ENCODE data around the gene DIDO1. TPM values are rescaled to one million over a fixed set of nuclear protein-coding genes. Genes with fewer than 3 reads are reported as not detected.

Gene DIDO1
- total and polyA plus RNA-seq, 2 of the 13 experiments (the other 11 are each of a cell fraction or from before 2014, with no cell fraction given): 75.0 to 75.1 TPM

- TF ChIP-seq KLF16 (CRISPR knock-in tag; IDR thresholded peaks at IDR 0.05): peak in 1 of 2 experiments; percentile 96; a peak in 3 of 4 replicates
- TF ChIP-seq MZF1 (CRISPR knock-in tag; IDR thresholded peaks at IDR 0.05; ENCODE audit: borderline replicate concordance): no peak
- TF ChIP-seq ZSCAN30 (CRISPR knock-in tag; IDR thresholded peaks at IDR 0.05): peak; percentile 95
- TF ChIP-seq POLR2AphosphoS2 (IDR thresholded peaks at IDR 0.05; ENCODE audit: low read depth, low read length): no peak
- no peak for TF ChIP-seq SRSF1 (optimal IDR thresholded peaks at IDR 0.05; ENCODE audit: low read depth, low read length)
- TF ChIP-seq NAIF1 (CRISPR knock-in tag; IDR thresholded peaks at IDR 0.05; ENCODE audit: borderline replicate concordance): peak; percentile 74; the same call in 1 of the 2 replicates
- TF ChIP-seq THAP8 (CRISPR knock-in tag; IDR thresholded peaks at IDR 0.05; ENCODE audit: borderline replicate concordance): no peak
- no peak for TF ChIP-seq HMGA1 (CRISPR knock-in tag; conservative IDR thresholded peaks at IDR 0.05)
- TF ChIP-seq SP1 (IDR thresholded peaks at IDR 0.05): no peak
- peak; percentile 59 for TF ChIP-seq SP1 (CRISPR knock-in tag; IDR thresholded peaks at IDR 0.05)
- TF ChIP-seq SALL2 (CRISPR knock-in tag; IDR thresholded peaks at IDR 0.05): 0 out of 2 replicates have a peak, but pooled peaks have one; percentile 83
- TF ChIP-seq ZNF337 (CRISPR knock-in tag; IDR thresholded peaks at IDR 0.05; ENCODE audit: borderline replicate concordance, low read depth): no peak; the same call in 1 of the 2 replicates
- TF ChIP-seq NR1H2 (CRISPR knock-in tag; IDR thresholded peaks at IDR 0.05; ENCODE audit: borderline replicate concordance, low read depth): peak; percentile 65; the same call in 1 of the 2 replicates
- peak; percentile 93; the same call in 1 of the 2 replicates for TF ChIP-seq MXD4 (CRISPR knock-in tag; IDR thresholded peaks at IDR 0.05)
- TF ChIP-seq AHR (CRISPR knock-in tag; IDR thresholded peaks at IDR 0.05): peak; percentile 91; the same call in 1 of the 2 replicates
- TF ChIP-seq ATF2 (CRISPR knock-in tag; IDR thresholded peaks at IDR 0.05): peak; percentile 96
- TF ChIP-seq ZNF780A (CRISPR knock-in tag; IDR thresholded peaks at IDR 0.05): no peak
- no peak; the same call in 1 of the 2 replicates for TF ChIP-seq NFKB2 (CRISPR knock-in tag; IDR thresholded peaks at IDR 0.05; ENCODE audit: borderline replicate concordance)
- TF ChIP-seq ZNF367 (CRISPR knock-in tag; IDR thresholded peaks at IDR 0.05; ENCODE audit: borderline replicate concordance): no peak
- TF ChIP-seq TFDP2 (CRISPR knock-in tag; IDR thresholded peaks at IDR 0.05): peak; percentile 44
- peak; percentile 55; the same call in 1 of the 2 replicates for TF ChIP-seq ZNF12 (CRISPR knock-in tag; IDR thresholded peaks at IDR 0.05)
- no peak for TF ChIP-seq GPBP1L1 (CRISPR knock-in tag; IDR thresholded peaks at IDR 0.05)
- peak; percentile 89 for TF ChIP-seq GFI1 (CRISPR knock-in tag; IDR thresholded peaks at IDR 0.05; ENCODE audit: borderline replicate concordance)
- TF ChIP-seq HNRNPK (IDR thresholded peaks at IDR 0.05; ENCODE audit: low read depth, low read length, poor library complexity, severe bottlenecking): no peak
- TF ChIP-seq BATF2 (CRISPR knock-in tag; IDR thresholded peaks at IDR 0.05): no peak
Observed at GRCh38 chr20:62916703-62917476, 9.4 kb downstream of the DIDO1 start (continued).

All from HepG2 (cell line).